Neural cell (in vitro differentiated cells): ENCODE measurements around the gene PRR33.

Experiments used
- EZH2 ChIP-seq: fragments of 200-600, 300-800 bp; shearing (Covaris generic), sonication (generic); IDR thresholded peaks from 2 replicates; pipeline ENCODE4 v1.6.1; 2014; ENCODE audit warnings: antibody characterized with exemption, low read length, borderline replicate concordance, mild to moderate bottlenecking; ENCODE audit not compliant: insufficient read depth, poor library complexity, severe bottlenecking
- POLR2AphosphoS5 ChIP-seq: IDR thresholded peaks from 2 replicates; pipeline ENCODE4 v1.6.1; 2012
- RAD21 ChIP-seq: fragments of 450-650 bp; conservative IDR thresholded peaks from 2 replicates; pipeline ENCODE4 v1.6.1; 2014; ENCODE audit warnings: antibody characterized with exemption, mild to moderate bottlenecking, moderate library complexity
- TAF1 ChIP-seq: IDR thresholded peaks from 2 replicates; pipeline ENCODE4 v1.6.1; 2012; ENCODE audit warnings: low read depth
- TF ChIP-seq, protein P1 (sequence below): fragments of 450-650 bp; IDR thresholded peaks from 2 replicates; pipeline ENCODE4 v1.5.1; 2014; ENCODE audit warnings: antibody characterized with exemption, mild to moderate bottlenecking, moderate library complexity; ENCODE audit not compliant: poor library complexity, severe bottlenecking

DNA sequence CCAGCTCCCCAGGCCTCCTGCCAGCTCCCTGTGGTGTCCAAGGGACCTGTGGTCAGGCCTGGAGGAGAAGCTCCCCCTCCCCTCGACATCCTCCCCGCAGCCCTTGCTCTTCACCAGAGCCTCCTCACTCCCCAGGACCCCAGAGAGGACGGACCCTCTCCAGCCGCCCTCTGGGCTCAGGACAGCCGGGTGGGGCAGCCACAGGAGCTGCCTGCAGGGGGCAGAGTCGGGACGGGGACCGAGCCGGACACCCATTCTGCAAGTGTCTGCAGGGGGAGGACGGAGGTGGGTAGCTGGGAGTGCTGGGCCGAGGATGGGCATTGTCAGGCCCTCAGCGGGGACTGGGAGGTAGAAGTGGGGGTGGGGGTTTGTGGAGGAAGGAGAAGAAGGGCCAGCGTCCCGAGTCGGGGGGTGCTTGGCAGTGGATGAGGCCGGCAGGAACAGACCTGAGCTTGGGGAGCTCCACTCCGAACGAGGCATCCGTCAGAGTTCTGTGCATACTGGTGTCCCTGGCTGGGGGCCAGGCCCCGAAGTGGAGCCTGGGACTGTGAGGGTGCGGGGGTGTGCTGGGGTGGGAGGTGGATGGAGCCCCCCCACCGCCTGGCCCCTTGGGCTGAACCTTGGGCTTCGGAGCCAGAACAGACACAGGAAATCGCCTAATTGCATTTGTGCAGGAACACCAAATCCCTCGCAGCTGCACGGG lies 15.2 kb downstream of the PRR33 start:
- TF ChIP-seq, protein P1, sequence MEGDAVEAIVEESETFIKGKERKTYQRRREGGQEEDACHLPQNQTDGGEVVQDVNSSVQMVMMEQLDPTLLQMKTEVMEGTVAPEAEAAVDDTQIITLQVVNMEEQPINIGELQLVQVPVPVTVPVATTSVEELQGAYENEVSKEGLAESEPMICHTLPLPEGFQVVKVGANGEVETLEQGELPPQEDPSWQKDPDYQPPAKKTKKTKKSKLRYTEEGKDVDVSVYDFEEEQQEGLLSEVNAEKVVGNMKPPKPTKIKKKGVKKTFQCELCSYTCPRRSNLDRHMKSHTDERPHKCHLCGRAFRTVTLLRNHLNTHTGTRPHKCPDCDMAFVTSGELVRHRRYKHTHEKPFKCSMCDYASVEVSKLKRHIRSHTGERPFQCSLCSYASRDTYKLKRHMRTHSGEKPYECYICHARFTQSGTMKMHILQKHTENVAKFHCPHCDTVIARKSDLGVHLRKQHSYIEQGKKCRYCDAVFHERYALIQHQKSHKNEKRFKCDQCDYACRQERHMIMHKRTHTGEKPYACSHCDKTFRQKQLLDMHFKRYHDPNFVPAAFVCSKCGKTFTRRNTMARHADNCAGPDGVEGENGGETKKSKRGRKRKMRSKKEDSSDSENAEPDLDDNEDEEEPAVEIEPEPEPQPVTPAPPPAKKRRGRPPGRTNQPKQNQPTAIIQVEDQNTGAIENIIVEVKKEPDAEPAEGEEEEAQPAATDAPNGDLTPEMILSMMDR: no peak
- TF ChIP-seq EZH2 (no peak), RAD21 (no peak), TAF1 (no peak), POLR2AphosphoS5 (no peak)
